T-cell (primary cell): ENCODE measurements around the gene EDIL3. TPM values are rescaled to one million over a fixed set of nuclear protein-coding genes. Genes with fewer than 3 reads are reported as not detected.

Source experiments
- ATAC-seq, 4 experiments: fragments of 200-7000 bp in 3 of 4; fragments of 150-1000 bp in 1 of 4; cut with Tn5 transposase; replicated peaks in 1 of 4; 1 replicate in 3 of 4; 2 replicates in 1 of 4; pipeline ENCODE4 v1.10.0; 2021; ENCODE audit warnings: moderate library complexity in 3 of 4, mild to moderate bottlenecking in 2 of 4, moderate number of reproducible peaks in 1 of 4
- CTCF ChIA-PET, 2 donors: fragments of 300-600 bp; sonication (Branson Sonifier 250); formaldehyde crosslinking; loops; one replicate each; lab custom pipeline; 2022; ENCODE audit warnings: antibody characterized with exemption in 2 of 2; lab: Charles Lee
- POLR2A ChIA-PET, 2 donors: fragments of 300-600 bp; sonication (Branson Sonifier 250); formaldehyde crosslinking; loops; one replicate each; lab custom pipeline; 2022; ENCODE audit warnings: antibody characterized with exemption in 2 of 2; lab: Charles Lee
- DNase-seq, 35 experiments: peaks; one replicate each; pipeline versions ENCODE4 v3.0.0 to v3.0.0-alpha.2; 2013 to 2023
- H3K27ac ChIP-seq: one replicate; pipeline ENCODE4 v1.5.1; 2013; ENCODE audit warnings: low read length
- H3K27me3 ChIP-seq, 2 experiments: replicated peaks in 1 of 2; 1 replicate in 1 of 2; 2 replicates in 1 of 2; pipeline versions ENCODE4 v1.6.1 to v1.7.0; 2013; ENCODE audit warnings: low read length in 1 of 2, mixed read lengths in 1 of 2; ENCODE audit not compliant: control insufficient read depth in 2 of 2, insufficient read depth in 2 of 2; ENCODE audit errors: extremely low read depth in 1 of 2
- H3K36me3 ChIP-seq, 2 donors: 1 replicate in 1 of 2; 2 replicates in 1 of 2; pipeline versions ENCODE4 v1.6.1 to v1.7.0; 2013; ENCODE audit warnings: low read length in 1 of 2; ENCODE audit not compliant: control insufficient read depth in 2 of 2, insufficient read depth in 1 of 2; ENCODE audit errors: extremely low read depth in 1 of 2
- H3K4me1 ChIP-seq, 2 experiments: 1 replicate in 1 of 2; 2 replicates in 1 of 2; pipeline versions ENCODE4 v1.6.1 to v1.7.0; 2013; ENCODE audit warnings: low read length in 2 of 2, mixed read lengths in 1 of 2; ENCODE audit not compliant: insufficient read depth in 2 of 2, control insufficient read depth in 1 of 2; ENCODE audit errors: extremely low read depth in 1 of 2
- H3K4me3 ChIP-seq, 2 donors: 1 replicate in 1 of 2; 2 replicates in 1 of 2; pipeline versions ENCODE4 v1.5.1 to v1.7.0; 2013; ENCODE audit warnings: mild to moderate bottlenecking in 2 of 2, low read length in 1 of 2, moderate library complexity in 1 of 2; ENCODE audit not compliant: control insufficient read depth in 1 of 2; ENCODE audit errors: extremely low read depth in 1 of 2
- H3K9me3 ChIP-seq: 2 replicates; pipeline ENCODE4 v1.7.0; 2013
- H3K27ac Mint-ChIP-seq, 2 donors: one replicate each; pipeline ENCODE4 v1.8.0; 2020 to 2021; ENCODE audit warnings: mild to moderate bottlenecking in 2 of 2, mixed read lengths in 2 of 2
- H3K27me3 Mint-ChIP-seq, 2 donors: one replicate each; pipeline ENCODE4 v1.8.0; 2021 to 2022; ENCODE audit warnings: mixed read lengths in 2 of 2
- H3K36me3 Mint-ChIP-seq: one replicate; pipeline ENCODE4 v1.8.0; 2021; ENCODE audit warnings: mixed read lengths
- H3K4me1 Mint-ChIP-seq, 3 donors: one replicate each; pipeline ENCODE4 v1.8.0; 2020 to 2022; ENCODE audit warnings: mixed read lengths in 3 of 3, mild to moderate bottlenecking in 1 of 3
- H3K4me3 Mint-ChIP-seq, 3 donors: one replicate each; pipeline ENCODE4 v1.8.0; 2020 to 2022; ENCODE audit warnings: mild to moderate bottlenecking in 3 of 3, mixed read lengths in 3 of 3, moderate library complexity in 3 of 3
- H3K9me3 Mint-ChIP-seq, 3 donors: one replicate each; pipeline ENCODE4 v1.8.0; 2020 to 2022; ENCODE audit warnings: mixed read lengths in 3 of 3
- WGBS: methylation state at CpG from one replicate; pipeline ENCODE4 v1.1.5; 2013; ENCODE audit warnings: missing lambda C conversion rate; ENCODE audit not compliant: insufficient coverage; 5-methylcytosine and 5-hydroxymethylcytosine counted together
- total RNA-seq, 35 experiments: library from RNA in 6 of 35; stranded (reverse) in 6 of 35; fragments of 120-200 nt in 1 of 35; gene quantifications; one replicate each; pipeline versions ENCODE4 v1.2.1 to v1.2.4 and lab custom pipeline; 2013 to 2026

Gene EDIL3
- total RNA-seq, 5 donors from 2014 or later (not counting 1 experiment from before 2014, with no cell fraction given): 0.07 to 0.18 (median 0.16) TPM; not detected in 2

DNA sequence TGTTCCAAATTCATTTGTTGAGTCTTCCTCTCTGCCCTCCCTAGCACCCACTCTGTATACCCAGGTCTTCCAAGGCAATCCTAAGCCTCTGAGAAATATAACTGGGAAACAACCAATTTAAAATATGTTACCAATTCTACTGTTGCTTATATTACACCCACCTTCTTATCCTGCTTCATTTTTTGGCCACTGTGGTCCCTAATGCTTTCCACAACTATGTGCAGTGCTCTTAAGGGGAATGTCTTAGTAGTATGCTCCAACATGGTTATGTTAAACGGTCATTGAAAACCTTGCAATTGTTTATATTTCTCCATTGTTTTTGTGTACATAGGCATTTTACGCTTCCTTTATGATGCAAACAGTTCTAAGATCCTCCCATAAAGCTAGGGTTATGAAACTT is 390.9 kb downstream of the EDIL3 start:
- no peak overlapping the region for H3K27ac ChIP-seq
- no CpG with 5 or more reads among the region's 2 CpGs for WGBS
- no peaks in the 10 kb centered on the region for H3K36me3 Mint-ChIP-seq
- no peak for DNase-seq
- no peaks in the 10 kb centered on the region for H3K9me3 ChIP-seq
- H3K9me3 Mint-ChIP-seq: peaks cover 4 to 7% (median 6%) of the 10 kb centered on the region in 3 donors
- H3K4me3 ChIP-seq: no peak overlapping the region
- ATAC-seq: no peak
- no peaks in the 10 kb centered on the region for H3K4me1 ChIP-seq
- H3K36me3 ChIP-seq: no peaks in the 10 kb centered on the region
- H3K4me3 Mint-ChIP-seq: no peak overlapping the region
- CTCF ChIA-PET: no interaction called here
- POLR2A ChIA-PET: no interaction called here
- no peak overlapping the region for H3K27ac Mint-ChIP-seq
- H3K27me3 ChIP-seq: no peaks in the 10 kb centered on the region
- no peaks in the 10 kb centered on the region for H3K4me1 Mint-ChIP-seq
- no peaks in the 10 kb centered on the region for H3K27me3 Mint-ChIP-seq

DNA sequence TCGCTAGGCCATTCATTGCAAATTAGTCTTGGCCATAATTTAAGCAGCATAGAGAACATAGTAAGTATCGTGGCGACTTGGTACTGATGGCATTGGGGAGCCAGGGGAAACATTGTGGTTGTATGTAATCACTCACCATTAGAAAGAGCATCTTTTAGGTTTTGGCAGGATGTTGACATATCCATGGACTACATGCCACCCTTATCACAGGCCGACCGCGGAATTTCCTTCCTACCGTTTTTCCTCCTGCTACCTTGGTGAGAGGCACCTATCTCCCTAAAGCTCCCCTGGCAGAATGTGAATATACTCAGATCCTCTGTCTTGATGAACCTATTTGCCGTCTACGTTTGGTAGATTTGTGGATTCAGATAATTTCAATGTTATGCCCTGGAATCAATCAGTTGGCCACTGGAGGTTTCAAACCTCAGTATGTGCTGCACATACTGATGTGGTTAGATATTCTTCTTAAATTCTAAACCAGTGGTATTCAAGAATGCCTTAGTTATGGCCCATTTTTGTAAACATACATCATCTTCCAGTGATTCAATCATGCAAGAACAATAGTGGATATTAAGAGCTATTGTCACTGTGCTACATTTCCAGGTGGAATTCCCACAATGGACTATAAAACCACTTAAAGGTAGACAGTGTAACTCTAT is 393.0 kb downstream of the EDIL3 start:
- DNase-seq (no peak), ATAC-seq (no peak)
- Mint-ChIP-seq H3K4me1 (no peaks in the 10 kb centered on the region), H3K9me3 (peaks cover 0 to 3% (median 2%) of the 10 kb centered on the region in 3 donors), H3K27ac (no peak overlapping the region), H3K4me3 (no peak overlapping the region), H3K36me3 (no peaks in the 10 kb centered on the region), H3K27me3 (no peaks in the 10 kb centered on the region)
- WGBS: 100% methylated on average over 2 of the region's 9 CpGs
- H3K27me3 ChIP-seq: no peaks in the 10 kb centered on the region
- H3K36me3 ChIP-seq: no peaks in the 10 kb centered on the region
- H3K9me3 ChIP-seq: no peaks in the 10 kb centered on the region
- ChIA-PET POLR2A (no interaction called here), CTCF (no interaction called here)
- no peak overlapping the region for H3K4me3 ChIP-seq
- no peaks in the 10 kb centered on the region for H3K4me1 ChIP-seq
- no peak overlapping the region for H3K27ac ChIP-seq

DNA sequence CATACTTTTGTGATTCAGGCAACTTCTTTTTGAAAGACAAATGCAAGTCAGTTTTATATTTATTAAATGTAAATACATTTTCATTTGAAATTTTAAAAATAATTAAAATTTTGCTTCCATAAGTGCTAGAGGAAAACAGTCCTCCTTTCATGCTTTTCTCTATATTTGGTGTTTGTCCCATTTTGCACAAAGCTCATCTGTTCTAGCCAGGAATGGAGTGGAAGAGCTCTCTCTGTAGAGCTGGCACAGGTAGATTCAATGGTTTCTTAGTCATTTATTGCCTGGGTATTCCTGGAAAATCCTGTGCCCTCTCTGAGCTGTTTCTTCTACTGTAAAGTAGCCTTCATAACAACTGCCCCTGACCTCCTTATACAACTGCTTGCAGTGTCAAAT is 396.4 kb downstream of the EDIL3 start:
- Mint-ChIP-seq H3K4me3 (no peak overlapping the region), H3K27me3 (no peaks in the 10 kb centered on the region), H3K9me3 (peaks cover 0 to 2% (median 0%) of the 10 kb centered on the region in 3 donors), H3K36me3 (no peaks in the 10 kb centered on the region), H3K4me1 (no peaks in the 10 kb centered on the region), H3K27ac (no peak overlapping the region)
- Histone ChIP-seq H3K9me3 (no peaks in the 10 kb centered on the region), H3K36me3 (no peaks in the 10 kb centered on the region), H3K4me3 (no peak overlapping the region), H3K4me1 (no peaks in the 10 kb centered on the region), H3K27ac (no peak overlapping the region), H3K27me3 (no peaks in the 10 kb centered on the region)
- CTCF ChIA-PET: no interaction called here
- ATAC-seq: no peak
- DNase-seq: no peak
- POLR2A ChIA-PET: no interaction called here

DNA sequence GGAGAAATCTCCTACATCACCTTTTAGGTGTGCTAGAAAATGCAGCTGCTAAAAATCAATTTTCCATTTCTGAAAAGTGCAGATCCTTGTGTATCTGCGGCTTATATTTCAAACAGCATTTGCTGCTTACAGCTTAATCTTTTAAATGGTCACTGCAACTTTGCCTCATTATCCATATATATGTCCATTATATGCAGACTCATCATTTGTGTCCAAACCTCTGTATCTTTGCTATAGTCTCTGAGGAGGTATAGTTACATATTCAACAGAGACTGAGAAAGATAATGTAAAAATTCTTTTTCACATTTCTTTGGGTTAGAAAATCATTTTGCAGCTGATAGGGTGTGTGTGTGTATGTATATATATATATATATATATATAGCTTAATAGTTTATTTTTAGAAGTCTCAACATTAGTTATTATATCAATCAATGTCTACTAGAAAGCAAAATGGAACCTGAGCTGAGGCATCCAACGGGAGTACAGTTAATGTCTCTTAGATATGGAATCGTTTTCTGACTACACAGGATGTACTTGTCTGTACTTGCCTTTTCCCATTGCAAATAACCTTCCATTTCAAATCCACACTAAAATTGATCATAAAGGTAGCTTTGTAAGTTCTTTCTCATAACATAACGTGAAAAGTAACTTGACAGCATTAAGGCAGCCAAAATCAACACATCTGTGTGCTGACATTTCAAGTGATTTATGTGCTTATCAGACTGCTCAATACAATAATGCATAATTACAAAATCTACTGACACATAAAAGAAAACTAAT is 397.0 kb downstream of the EDIL3 start:
- Mint-ChIP-seq H3K27me3 (no peaks in the 10 kb centered on the region), H3K36me3 (no peaks in the 10 kb centered on the region), H3K4me1 (no peaks in the 10 kb centered on the region), H3K4me3 (no peak overlapping the region), H3K9me3 (peaks cover 0 to 2% (median 0%) of the 10 kb centered on the region in 3 donors), H3K27ac (no peak overlapping the region)
- ChIA-PET CTCF (interaction anchor here in 1 of 2 donors (0.6 kb wide), 1 partner anchor 992 kb away, joined by 7 read pairs; no protein-coding TSS in a partner anchor), POLR2A (interaction anchor here in 1 of 2 donors (0.6 kb wide), 1 partner anchor 103 kb away, joined by 3 read pairs; no protein-coding TSS in a partner anchor)
- no peaks in the 10 kb centered on the region for H3K27me3 ChIP-seq
- no peak for ATAC-seq
- H3K4me3 ChIP-seq: no peak overlapping the region
- no peak for DNase-seq
- H3K4me1 ChIP-seq: no peaks in the 10 kb centered on the region
- WGBS: 100% methylated on average over 1 of the region's 4 CpGs
- H3K36me3 ChIP-seq: no peaks in the 10 kb centered on the region
- no peaks in the 10 kb centered on the region for H3K9me3 ChIP-seq
- H3K27ac ChIP-seq: no peak overlapping the region

DNA sequence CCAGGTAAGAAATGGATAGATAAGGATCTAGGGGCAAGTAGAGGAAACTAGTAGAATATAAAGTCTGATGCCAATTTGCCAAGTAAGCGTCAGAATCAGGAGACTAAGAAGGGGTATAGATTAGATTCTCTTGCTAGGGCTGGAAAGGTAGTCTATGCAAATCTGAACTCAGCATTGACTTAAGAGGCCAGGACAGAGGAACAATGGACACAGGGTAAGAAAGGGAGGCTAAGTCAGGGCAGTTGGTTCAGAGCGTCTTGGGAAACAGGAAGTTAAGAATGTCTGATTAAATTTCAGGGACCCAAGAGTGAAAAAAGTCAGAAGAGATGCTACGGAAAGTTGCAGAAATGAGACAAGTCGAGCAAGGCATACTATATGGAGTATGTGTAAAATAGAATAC is 400.8 kb downstream of the EDIL3 start:
- no peak for DNase-seq
- Histone ChIP-seq H3K9me3 (no peaks in the 10 kb centered on the region), H3K36me3 (no peaks in the 10 kb centered on the region), H3K27me3 (no peaks in the 10 kb centered on the region), H3K4me3 (no peak overlapping the region), H3K4me1 (no peaks in the 10 kb centered on the region), H3K27ac (no peak overlapping the region)
- CTCF ChIA-PET: no interaction called here
- POLR2A ChIA-PET: no interaction called here
- H3K36me3 Mint-ChIP-seq: no peaks in the 10 kb centered on the region
- H3K9me3 Mint-ChIP-seq: no peaks in the 10 kb centered on the region
- no peaks in the 10 kb centered on the region for H3K4me1 Mint-ChIP-seq
- 84% methylated on average over 4 of the region's 4 CpGs for WGBS
- no peak overlapping the region for H3K4me3 Mint-ChIP-seq
- no peak for ATAC-seq
- no peak overlapping the region for H3K27ac Mint-ChIP-seq
- H3K27me3 Mint-ChIP-seq: no peaks in the 10 kb centered on the region

DNA sequence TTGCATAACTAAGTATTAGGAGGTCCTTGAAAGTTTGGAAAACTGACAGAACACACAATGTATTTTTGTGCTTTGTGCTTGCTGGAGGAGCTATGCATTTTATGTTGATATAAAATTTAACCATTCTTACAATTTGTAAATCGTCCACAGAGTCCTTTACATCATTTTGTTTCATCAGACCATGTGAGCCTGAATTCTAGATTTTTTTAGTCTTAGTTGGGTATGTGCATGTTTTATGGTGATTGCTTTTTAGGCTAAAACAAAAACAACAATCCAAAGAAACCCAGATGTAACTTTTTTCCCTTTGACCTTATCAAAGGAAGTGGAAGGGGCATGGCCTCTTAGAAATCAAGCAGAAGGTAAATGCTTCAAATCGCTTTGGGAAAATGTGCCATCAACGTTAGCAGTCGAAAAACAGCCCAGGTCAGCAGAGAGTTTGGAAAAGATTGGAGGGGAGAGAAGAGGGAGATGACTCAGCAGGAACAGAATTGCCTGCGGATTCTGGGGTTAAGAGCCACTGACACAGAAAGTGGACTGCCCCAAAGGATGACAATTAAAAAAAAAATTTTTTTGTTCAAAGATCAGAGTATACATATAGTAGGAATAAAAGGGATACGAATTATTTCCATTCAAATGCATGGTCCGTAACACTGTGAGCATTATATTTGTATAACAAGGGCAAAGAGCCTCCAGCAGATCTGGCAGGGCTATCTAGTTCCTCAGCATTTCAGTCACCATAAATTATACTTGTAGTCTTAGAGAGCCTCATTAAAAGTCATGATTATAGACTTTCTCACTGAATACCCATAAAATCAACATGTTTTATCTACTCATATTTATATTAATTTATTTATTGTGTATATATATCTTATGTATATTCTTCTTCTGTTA is 410.5 kb downstream of the EDIL3 start:
- no peak for ATAC-seq
- H3K9me3 ChIP-seq: no peaks in the 10 kb centered on the region
- no peak overlapping the region for H3K4me3 ChIP-seq
- no peak for DNase-seq
- H3K4me3 Mint-ChIP-seq: no peak overlapping the region
- no peak overlapping the region for H3K27ac ChIP-seq
- ChIA-PET CTCF (interaction anchor here in 1 of 2 donors (1.4 kb wide), 1 partner anchor 47 kb away, joined by 3 read pairs; no protein-coding TSS in a partner anchor), POLR2A (no interaction called here)
- H3K27me3 Mint-ChIP-seq: no peaks in the 10 kb centered on the region
- H3K27ac Mint-ChIP-seq: no peak overlapping the region
- peaks cover 0 to 3% (median 0%) of the 10 kb centered on the region in 3 donors for H3K9me3 Mint-ChIP-seq
- no peaks in the 10 kb centered on the region for H3K4me1 Mint-ChIP-seq
- H3K36me3 ChIP-seq: no peaks in the 10 kb centered on the region
- H3K36me3 Mint-ChIP-seq: no peaks in the 10 kb centered on the region
- WGBS: 71% methylated on average over 3 of the region's 7 CpGs
- H3K27me3 ChIP-seq: no peaks in the 10 kb centered on the region
- H3K4me1 ChIP-seq: no peaks in the 10 kb centered on the region
